ENCODE measurements around the gene SETD3.

- TF ChIP-seq CTCF (IDR thresholded peaks at IDR 0.05) = no peak
- TF ChIP-seq EZH2 (IDR thresholded peaks at IDR 0.05; ENCODE audit: borderline replicate concordance, insufficient read depth, low read depth, low read length, poor library complexity, severe bottlenecking) = no peak
These were observed 8.9 kb downstream of the SETD3 start for GRCh38 chr14:99471731-99472130.
